ENCODE results near the gene CCDC110.

GRCh38 chr4:185469580-185470154, 1.9 kb downstream of the CCDC110 start:
- TF ChIP-seq CTCF (IDR thresholded peaks at IDR 0.05) (no peak), POLR2A (IDR thresholded peaks at IDR 0.05) (no peak)
